NB4 (cell line): ENCODE results near the gene NEUROD4.

Experiments used
- MYC ChIP-seq: IDR thresholded peaks from 2 replicates; pipeline ENCODE4 v1.6.1; 2011; ENCODE audit warnings: low read depth, low read length
- POLR2A ChIP-seq: IDR thresholded peaks from 2 replicates; pipeline ENCODE4 v1.6.1; 2011; ENCODE audit warnings: mild to moderate bottlenecking; ENCODE audit not compliant: insufficient read length; ENCODE audit errors: extremely low read depth
- TF ChIP-seq, protein P1 (sequence below): IDR thresholded peaks from 2 replicates; pipeline ENCODE4 v1.6.1; 2011; ENCODE audit warnings: low read depth, low read length
- TF ChIP-seq, protein P2 (sequence below): IDR thresholded peaks from one replicate; pipeline ENCODE4 v1.5.1; 2012; ENCODE audit warnings: low read depth, low read length

DNA sequence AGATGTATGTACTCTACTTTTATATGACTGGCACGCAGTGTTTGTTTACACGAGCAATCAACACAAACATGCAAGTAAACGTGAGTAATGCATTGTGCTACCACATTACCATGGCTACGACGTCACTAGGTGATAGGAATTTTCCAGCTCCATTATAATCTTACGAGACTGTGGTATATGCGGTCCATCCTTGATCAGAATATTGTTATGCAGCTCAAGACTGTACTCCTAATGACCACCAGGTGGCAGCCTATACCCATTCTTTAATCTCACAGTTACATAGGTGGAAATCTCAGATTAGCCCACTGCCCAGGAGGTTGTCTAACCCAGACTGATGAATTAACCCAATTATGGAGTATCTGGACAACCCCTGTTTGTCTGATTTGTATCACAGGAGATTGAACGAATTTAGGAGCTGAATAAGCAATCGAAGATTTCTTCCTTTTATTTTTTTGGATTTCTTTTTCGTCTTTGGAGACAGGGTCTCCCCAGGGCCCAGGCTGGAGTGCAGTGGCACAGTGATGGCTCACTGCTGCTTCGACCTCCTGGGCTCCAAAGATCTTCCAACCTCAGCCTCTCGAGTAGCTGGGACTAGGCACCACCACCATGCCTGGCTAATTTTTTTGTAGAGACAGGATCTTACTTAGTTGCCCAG lies 26.5 kb upstream of the NEUROD4 start:
- TF ChIP-seq, protein P1, sequence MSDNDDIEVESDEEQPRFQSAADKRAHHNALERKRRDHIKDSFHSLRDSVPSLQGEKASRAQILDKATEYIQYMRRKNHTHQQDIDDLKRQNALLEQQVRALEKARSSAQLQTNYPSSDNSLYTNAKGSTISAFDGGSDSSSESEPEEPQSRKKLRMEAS, result no peak
- TF ChIP-seq, protein P2, sequence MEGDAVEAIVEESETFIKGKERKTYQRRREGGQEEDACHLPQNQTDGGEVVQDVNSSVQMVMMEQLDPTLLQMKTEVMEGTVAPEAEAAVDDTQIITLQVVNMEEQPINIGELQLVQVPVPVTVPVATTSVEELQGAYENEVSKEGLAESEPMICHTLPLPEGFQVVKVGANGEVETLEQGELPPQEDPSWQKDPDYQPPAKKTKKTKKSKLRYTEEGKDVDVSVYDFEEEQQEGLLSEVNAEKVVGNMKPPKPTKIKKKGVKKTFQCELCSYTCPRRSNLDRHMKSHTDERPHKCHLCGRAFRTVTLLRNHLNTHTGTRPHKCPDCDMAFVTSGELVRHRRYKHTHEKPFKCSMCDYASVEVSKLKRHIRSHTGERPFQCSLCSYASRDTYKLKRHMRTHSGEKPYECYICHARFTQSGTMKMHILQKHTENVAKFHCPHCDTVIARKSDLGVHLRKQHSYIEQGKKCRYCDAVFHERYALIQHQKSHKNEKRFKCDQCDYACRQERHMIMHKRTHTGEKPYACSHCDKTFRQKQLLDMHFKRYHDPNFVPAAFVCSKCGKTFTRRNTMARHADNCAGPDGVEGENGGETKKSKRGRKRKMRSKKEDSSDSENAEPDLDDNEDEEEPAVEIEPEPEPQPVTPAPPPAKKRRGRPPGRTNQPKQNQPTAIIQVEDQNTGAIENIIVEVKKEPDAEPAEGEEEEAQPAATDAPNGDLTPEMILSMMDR, result peak; percentile 73
- TF ChIP-seq POLR2A, result no peak
- TF ChIP-seq MYC, result no peak
